ENCODE measurements around the gene CAB39. TPM values are rescaled to one million over a fixed set of nuclear protein-coding genes. Genes with fewer than 3 reads are reported as not detected.
A peak's percentile ranks its signal among the peaks of the same experiment; 100 is the strongest.

The CAB39 gene
- total and polyA plus RNA-seq, 2 donors (not counting 1 experiment from before 2014, with no cell fraction given), result 21.7 to 75.7 TPM

GRCh38 chr2:230665263-230665691 lies 47.4 kb upstream of the CAB39 start:
- CTCF ChIA-PET, result interaction anchor here (0.5 to 0.7 kb wide), 2 partner anchors 160 to 212 kb away, joined by 3 to 5 read pairs; no protein-coding TSS in a partner anchor
- H4K20me1 ChIP-seq (ENCODE audit: control insufficient read depth, insufficient read depth, low read length, poor library complexity, severe bottlenecking), result no peaks in the 10 kb centered on the region
- Mint-ChIP-seq H3K9me3 (ENCODE audit: insufficient read depth) (no peaks in the 10 kb centered on the region), H3K4me3 (no peak overlapping the region), H3K4me1 (peaks cover 81% of the 10 kb centered on the region), H3K27ac (peak overlapping the region; percentile 44), H3K27me3 (no peaks in the 10 kb centered on the region)
- DNase-seq (no peak), ATAC-seq (ENCODE audit: low read depth) (no peak)
- H3K79me2 ChIP-seq (ENCODE audit: control insufficient read depth, insufficient read depth, low read length), result no peaks in the 10 kb centered on the region
- peaks cover 62 to 86% of the 10 kb centered on the region in 2 donors for H3K4me1 ChIP-seq (ENCODE audit: control insufficient read depth in 2 of 2, insufficient read depth in 2 of 2, low read length in 2 of 2)
- H3K36me3 ChIP-seq (replicated peaks in 1 of 2; ENCODE audit: control extremely low read depth in 1 of 2, control insufficient read depth in 1 of 2, extremely low read depth in 1 of 2, insufficient read depth in 2 of 2, low read length in 1 of 2), result no peaks in the 10 kb centered on the region
- no peak overlapping the region for H3K27ac ChIP-seq (ENCODE audit: low read length in 2 of 2)
- TF ChIP-seq EZH2 (IDR thresholded peaks at IDR 0.05; ENCODE audit: borderline replicate concordance, insufficient read depth, low read depth, low read length, poor library complexity, severe bottlenecking) (no peak), CTCF (IDR thresholded peaks at IDR 0.05) (no peak)
- H3K9me3 ChIP-seq (ENCODE audit: control extremely low read depth in 1 of 3, control insufficient read depth in 2 of 3, insufficient read depth in 1 of 3, low read length in 2 of 3), result no peaks in the 10 kb centered on the region
- H3K4me2 ChIP-seq (replicated peaks; ENCODE audit: low read depth, low read length, poor library complexity, severe bottlenecking), result no peak overlapping the region
- H2AFZ ChIP-seq (ENCODE audit: insufficient read depth, low read depth, low read length, poor library complexity, severe bottlenecking), result peak overlapping the region; percentile 49
- intact Hi-C loops (cut with micrococcal nuclease), result no loop called here
- H3K4me3 ChIP-seq (ENCODE audit: control extremely low read depth in 1 of 5, extremely low read depth in 1 of 5, insufficient read depth in 1 of 5, low read depth in 2 of 5, low read length in 4 of 5), result no peak overlapping the region
- WGBS (ENCODE audit: insufficient coverage), result 15% methylated on average over 7 of the region's 8 CpGs
- no peak overlapping the region for H3K9ac ChIP-seq (ENCODE audit: low read length)
- POLR2A ChIA-PET, result no interaction called here
- no peaks in the 10 kb centered on the region for H3K27me3 ChIP-seq (replicated peaks in 1 of 4; ENCODE audit: control extremely low read depth in 1 of 4, control insufficient read depth in 3 of 4, insufficient read depth in 4 of 4, low read length in 3 of 4)

DNA sequence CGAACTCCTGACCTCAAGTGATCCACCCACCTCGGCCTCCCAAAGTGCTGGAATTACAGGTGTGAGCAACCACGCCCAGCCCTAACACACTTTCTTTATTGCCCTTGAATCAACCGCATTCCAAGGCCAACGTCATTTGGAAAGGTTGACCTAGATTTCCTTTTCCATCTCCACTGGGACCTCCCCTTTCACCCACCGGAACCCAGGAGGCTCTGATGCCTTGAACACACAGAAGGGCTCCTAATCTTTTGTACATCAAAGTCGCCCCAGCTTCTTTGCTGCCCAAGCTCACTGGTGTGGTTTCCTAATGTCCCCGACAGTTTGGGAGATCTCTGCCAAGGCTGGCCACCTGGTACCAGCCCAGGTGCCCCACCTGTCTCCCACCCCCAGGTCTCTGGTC lies 46.2 kb upstream of the CAB39 start:
- no peak overlapping the region for H3K9ac ChIP-seq (ENCODE audit: low read length)
- 90% methylated on average over 6 of the region's 8 CpGs for WGBS (ENCODE audit: insufficient coverage)
- H3K27ac ChIP-seq (ENCODE audit: low read length in 2 of 2), result no peak overlapping the region
- Mint-ChIP-seq H3K4me3 (no peak overlapping the region), H3K27ac (no peak overlapping the region), H3K4me1 (peaks cover 69% of the 10 kb centered on the region), H3K27me3 (no peaks in the 10 kb centered on the region), H3K9me3 (ENCODE audit: insufficient read depth) (no peaks in the 10 kb centered on the region)
- no peak overlapping the region for H3K4me3 ChIP-seq (ENCODE audit: control extremely low read depth in 1 of 5, extremely low read depth in 1 of 5, insufficient read depth in 1 of 5, low read depth in 2 of 5, low read length in 4 of 5)
- no peaks in the 10 kb centered on the region for H3K27me3 ChIP-seq (replicated peaks in 1 of 4; ENCODE audit: control extremely low read depth in 1 of 4, control insufficient read depth in 3 of 4, insufficient read depth in 4 of 4, low read length in 3 of 4)
- TF ChIP-seq CTCF (IDR thresholded peaks at IDR 0.05), result no peak
- no peak for TF ChIP-seq EZH2 (IDR thresholded peaks at IDR 0.05; ENCODE audit: borderline replicate concordance, insufficient read depth, low read depth, low read length, poor library complexity, severe bottlenecking)
- ChIA-PET POLR2A (interaction anchor here (0.6 kb wide), 1 partner anchor 52 kb away, joined by 4 read pairs; no protein-coding TSS in a partner anchor), CTCF (no interaction called here)
- no peaks in the 10 kb centered on the region for H3K79me2 ChIP-seq (ENCODE audit: control insufficient read depth, insufficient read depth, low read length)
- H3K9me3 ChIP-seq (ENCODE audit: control extremely low read depth in 1 of 3, control insufficient read depth in 2 of 3, insufficient read depth in 1 of 3, low read length in 2 of 3), result no peaks in the 10 kb centered on the region
- peaks cover 50 to 74% of the 10 kb centered on the region in 2 donors for H3K4me1 ChIP-seq (ENCODE audit: control insufficient read depth in 2 of 2, insufficient read depth in 2 of 2, low read length in 2 of 2)
- no peak for ATAC-seq (ENCODE audit: low read depth)
- no peaks in the 10 kb centered on the region for H4K20me1 ChIP-seq (ENCODE audit: control insufficient read depth, insufficient read depth, low read length, poor library complexity, severe bottlenecking)
- intact Hi-C loops (cut with micrococcal nuclease), result no loop called here
- no peak overlapping the region for H2AFZ ChIP-seq (ENCODE audit: insufficient read depth, low read depth, low read length, poor library complexity, severe bottlenecking)
- DNase-seq, result no peak
- H3K36me3 ChIP-seq (replicated peaks in 1 of 2; ENCODE audit: control extremely low read depth in 1 of 2, control insufficient read depth in 1 of 2, extremely low read depth in 1 of 2, insufficient read depth in 2 of 2, low read length in 1 of 2), result no peaks in the 10 kb centered on the region
- no peak overlapping the region for H3K4me2 ChIP-seq (replicated peaks; ENCODE audit: low read depth, low read length, poor library complexity, severe bottlenecking)

All from B cell (primary cell).